Peyer's patch (tissue), 4 donors: ENCODE data around the gene FIBP.

Source experiments
- CTCF ChIP-seq, 6 experiments: fragments of 450-650 bp in 4 of 6; fragments of 200-600 bp in 2 of 6; sonication (generic) in 1 of 6; IDR thresholded peaks; one replicate each; pipeline ENCODE4 v1.5.1; 2017 to 2019; ENCODE audit warnings: antibody characterized with exemption in 6 of 6, mild to moderate bottlenecking in 3 of 6, moderate library complexity in 1 of 6
- POLR2A ChIP-seq, 2 donors: fragments of 450-650 bp; IDR thresholded peaks; one replicate each; pipeline ENCODE4 v1.5.1; 2017; ENCODE audit warnings: antibody characterized with exemption in 2 of 2, mild to moderate bottlenecking in 2 of 2, moderate library complexity in 2 of 2

- TF ChIP-seq POLR2A (IDR thresholded peaks at IDR 0.05) (no peak), CTCF (IDR thresholded peaks at IDR 0.05) (peak in 4 of 6 experiments; percentile 37 to 65 (median 56))
Measured at GRCh38 chr11:65851083-65851579, 37.1 kb downstream of the FIBP start.
